KMS-11 (cell line): Measurements from ENCODE around the gene ARG1.

ENCODE experiments used
- H2AFZ ChIP-seq: fragments of 200-600 bp; sonication (generic); 2 replicates; pipeline ENCODE4 v1.6.1; 2016; ENCODE audit warnings: antibody characterized with exemption, mixed run types, low read depth
- H3K27ac ChIP-seq: fragments of 200-600 bp; sonication (generic); 2 replicates; pipeline ENCODE4 v1.6.1; 2016; ENCODE audit warnings: mild to moderate bottlenecking, mixed run types
- H3K27me3 ChIP-seq: fragments of 200-600 bp; sonication (generic); 2 replicates; pipeline ENCODE4 v1.6.1; 2017; ENCODE audit warnings: mild to moderate bottlenecking, low read depth, mixed run types, moderate library complexity; ENCODE audit not compliant: insufficient read depth
- H3K36me3 ChIP-seq: fragments of 200-600 bp; sonication (generic); 2 replicates; pipeline ENCODE4 v1.6.1; 2017; ENCODE audit warnings: mild to moderate bottlenecking, mixed run types; ENCODE audit not compliant: insufficient read depth
- H3K4me1 ChIP-seq: fragments of 200-600 bp; sonication (generic); 2 replicates; pipeline ENCODE4 v1.6.1; 2016; ENCODE audit warnings: mild to moderate bottlenecking, low read depth, mixed run types; ENCODE audit not compliant: poor library complexity, severe bottlenecking
- H3K4me2 ChIP-seq: fragments of 200-600 bp; sonication (generic); 2 replicates; pipeline ENCODE4 v1.7.0; 2016; ENCODE audit warnings: mild to moderate bottlenecking, mixed run types
- H3K4me3 ChIP-seq: fragments of 200-600 bp; sonication (generic); IDR thresholded peaks from 2 replicates; pipeline ENCODE4 v1.6.1; 2017; ENCODE audit warnings: low read depth, low read length, mixed read lengths; ENCODE audit not compliant: insufficient read depth
- H3K79me2 ChIP-seq: fragments of 200-600 bp; sonication (generic); 2 replicates; pipeline ENCODE4 v1.6.1; 2016; ENCODE audit warnings: low read depth, mixed run types; ENCODE audit not compliant: insufficient read depth
- H3K9ac ChIP-seq: fragments of 200-600 bp; sonication (generic); 2 replicates; pipeline ENCODE4 v1.6.1; 2016; ENCODE audit warnings: mild to moderate bottlenecking, mixed run types
- H4K20me1 ChIP-seq: fragments of 200-600 bp; sonication (generic); 2 replicates; pipeline ENCODE4 v1.6.1; 2016; ENCODE audit warnings: mild to moderate bottlenecking, mixed run types; ENCODE audit not compliant: insufficient read depth
- CTCF ChIP-seq: fragments of 200-600 bp; sonication (generic); conservative IDR thresholded peaks from 2 replicates; pipeline ENCODE4 v1.6.1; 2017; ENCODE audit warnings: low read depth, mild to moderate bottlenecking, antibody characterized with exemption, low read length, moderate library complexity, mixed read lengths

ARG1 gene

DNA sequence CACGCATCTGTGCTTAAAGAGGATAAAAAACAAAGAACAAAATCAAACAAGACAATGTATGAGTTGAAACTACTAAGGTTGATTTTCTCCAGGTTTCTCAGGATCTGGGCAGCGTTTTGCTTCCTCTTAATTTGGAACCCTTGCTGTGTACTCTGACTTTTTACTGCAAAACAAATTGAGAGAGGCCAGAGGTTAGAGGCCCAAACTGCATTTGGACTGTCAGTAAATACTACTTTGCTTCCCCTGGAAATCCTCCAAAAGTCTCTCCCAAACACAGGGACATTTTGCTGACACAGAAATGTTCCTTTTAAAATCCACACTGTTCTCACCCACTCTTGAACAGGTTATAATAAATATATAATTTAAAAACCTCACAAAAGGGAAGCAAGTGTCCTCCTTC lies 1.1 kb downstream of the ARG1 start:
- no peaks in the 10 kb centered on the region for H4K20me1 ChIP-seq
- no peak overlapping the region for H3K27ac ChIP-seq
- H3K4me2 ChIP-seq = no peak overlapping the region
- no peak overlapping the region for H3K4me3 ChIP-seq
- H3K27me3 ChIP-seq = no peaks in the 10 kb centered on the region
- no peak overlapping the region for H3K9ac ChIP-seq
- no peak overlapping the region for H2AFZ ChIP-seq
- H3K4me1 ChIP-seq = no peaks in the 10 kb centered on the region
- H3K36me3 ChIP-seq = no peaks in the 10 kb centered on the region
- TF ChIP-seq CTCF = no peak
- H3K79me2 ChIP-seq = no peaks in the 10 kb centered on the region

GRCh38 chr6:131574686-131575085 lies 1.7 kb downstream of the ARG1 start:
- Histone ChIP-seq H3K36me3 (no peaks in the 10 kb centered on the region), H3K4me3 (no peak overlapping the region), H3K4me1 (no peaks in the 10 kb centered on the region), H3K9ac (no peak overlapping the region), H3K27ac (no peak overlapping the region), H3K4me2 (no peak overlapping the region), H2AFZ (no peak overlapping the region), H4K20me1 (no peaks in the 10 kb centered on the region), H3K27me3 (no peaks in the 10 kb centered on the region), H3K79me2 (no peaks in the 10 kb centered on the region)
- TF ChIP-seq CTCF = no peak

DNA sequence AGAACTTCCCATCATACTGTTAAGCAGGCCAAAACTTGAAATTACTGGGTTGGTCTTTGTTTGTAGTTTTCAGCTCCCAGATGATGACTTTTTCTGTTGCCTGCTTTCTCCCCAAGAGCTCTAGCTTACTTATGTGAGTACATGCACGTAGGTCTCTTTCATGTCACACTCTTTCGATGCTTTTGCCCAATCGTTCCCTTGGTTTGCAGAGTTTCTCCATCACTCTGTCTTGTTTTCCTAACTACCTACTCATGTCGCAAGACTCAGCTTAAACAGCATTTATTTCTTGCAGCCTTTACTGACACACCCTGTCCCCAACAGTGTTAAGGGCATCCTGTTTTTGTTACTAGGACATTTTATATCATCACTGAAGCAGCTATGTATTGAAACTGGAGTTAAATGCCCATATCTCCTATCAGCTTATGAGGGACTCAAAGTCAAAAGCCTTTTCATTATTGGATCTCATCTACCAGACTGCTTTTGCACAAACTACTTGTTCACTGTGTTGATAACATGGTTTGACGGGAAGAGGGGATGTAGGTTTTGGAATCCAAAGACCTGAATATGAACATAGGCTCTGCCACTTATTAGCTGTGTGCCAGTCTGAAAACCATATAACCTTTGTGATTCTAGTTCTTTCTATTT lies 2.9 kb downstream of the ARG1 start:
- H3K27ac ChIP-seq = no peak overlapping the region
- no peaks in the 10 kb centered on the region for H3K36me3 ChIP-seq
- H3K79me2 ChIP-seq = no peaks in the 10 kb centered on the region
- no peak overlapping the region for H3K9ac ChIP-seq
- no peaks in the 10 kb centered on the region for H3K4me1 ChIP-seq
- no peaks in the 10 kb centered on the region for H3K27me3 ChIP-seq
- no peak overlapping the region for H3K4me3 ChIP-seq
- TF ChIP-seq CTCF = no peak
- H3K4me2 ChIP-seq = no peak overlapping the region
- H4K20me1 ChIP-seq = no peaks in the 10 kb centered on the region
- H2AFZ ChIP-seq = no peak overlapping the region

DNA sequence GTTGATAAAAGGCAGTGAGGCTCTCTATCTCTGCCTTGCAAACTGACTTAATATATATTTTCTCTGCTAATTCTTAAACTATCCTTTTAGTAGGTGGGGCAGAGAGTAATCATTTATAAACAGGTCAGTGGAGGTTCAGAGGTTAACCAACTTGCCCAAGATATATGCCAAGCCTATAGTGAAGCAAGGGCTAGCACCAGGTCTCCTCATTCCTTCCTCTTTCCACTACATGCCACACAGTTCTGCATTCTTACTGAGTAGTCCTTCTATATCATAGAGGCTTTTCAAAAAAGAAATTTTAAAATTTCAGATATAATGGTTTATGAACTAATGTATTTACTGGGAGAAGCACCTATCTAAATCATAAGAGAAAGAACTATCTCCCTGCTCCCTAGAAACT lies 8.5 kb downstream of the ARG1 start:
- H2AFZ ChIP-seq = no peak overlapping the region
- H3K9ac ChIP-seq = no peak overlapping the region
- H3K36me3 ChIP-seq = no peaks in the 10 kb centered on the region
- no peak for TF ChIP-seq CTCF
- H3K79me2 ChIP-seq = no peaks in the 10 kb centered on the region
- H4K20me1 ChIP-seq = no peaks in the 10 kb centered on the region
- no peak overlapping the region for H3K4me2 ChIP-seq
- H3K27me3 ChIP-seq = no peaks in the 10 kb centered on the region
- H3K27ac ChIP-seq = no peak overlapping the region
- peaks cover 8% of the 10 kb centered on the region for H3K4me1 ChIP-seq
- no peak overlapping the region for H3K4me3 ChIP-seq
